ENCODE results near the gene MAP2K1.
A peak's percentile ranks its signal among the peaks of the same experiment; 100 is the strongest.
"Not testable (repeated sequence)": the region's sequence is repeated elsewhere in the genome, so short reads cannot be mapped to it uniquely, and the experiment has no call there.

MAP2K1 gene

DNA sequence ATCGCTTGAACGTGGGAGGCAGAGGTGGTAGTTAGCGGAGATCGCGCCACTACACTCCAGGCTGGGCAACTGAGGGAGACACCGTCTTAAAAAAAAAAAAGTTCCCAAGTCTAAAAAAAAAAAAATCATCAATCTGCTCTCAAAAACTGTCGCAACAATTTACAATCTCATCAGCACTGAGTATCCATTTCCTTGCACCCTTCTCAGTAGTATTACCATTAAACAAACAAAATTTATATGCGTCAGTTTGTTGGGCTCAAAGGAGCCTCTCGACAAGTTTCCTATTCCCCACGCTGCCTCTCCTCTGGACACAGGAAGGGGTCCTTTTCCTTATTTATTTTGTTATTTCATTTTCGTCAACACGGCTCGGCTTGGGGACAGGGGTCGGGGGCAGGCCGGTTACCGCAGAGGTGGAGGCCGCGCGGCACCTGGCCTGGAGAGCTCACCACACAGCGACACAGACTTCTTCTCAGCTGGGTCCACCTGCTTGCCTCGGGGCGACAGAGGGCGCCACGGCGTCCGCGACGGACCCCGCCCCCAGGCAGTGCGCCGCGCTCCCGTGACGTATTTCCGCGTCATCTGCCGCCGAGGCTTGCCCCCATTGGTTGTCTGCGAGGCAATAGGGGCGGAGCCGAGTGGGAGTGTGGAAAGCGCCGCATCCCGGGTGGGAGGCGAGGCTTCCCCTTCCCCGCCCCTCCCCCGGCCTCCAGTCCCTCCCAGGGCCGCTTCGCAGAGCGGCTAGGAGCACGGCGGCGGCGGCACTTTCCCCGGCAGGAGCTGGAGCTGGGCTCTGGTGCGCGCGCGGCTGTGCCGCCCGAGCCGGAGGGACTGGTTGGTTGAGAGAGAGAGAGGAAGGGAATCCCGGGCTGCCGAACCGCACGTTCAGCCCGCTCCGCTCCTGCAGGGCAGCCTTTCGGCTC is at the start of gene MAP2K1:
TSS of gene MAP2K1 (plus strand) at position 709 of the 920 bp plus-strand sequence. CDS start 436 bp downstream, outside the sequence.
- peak; percentile 97 for DNase-seq (ENCODE audit: low read depth, low spot score)

DNA sequence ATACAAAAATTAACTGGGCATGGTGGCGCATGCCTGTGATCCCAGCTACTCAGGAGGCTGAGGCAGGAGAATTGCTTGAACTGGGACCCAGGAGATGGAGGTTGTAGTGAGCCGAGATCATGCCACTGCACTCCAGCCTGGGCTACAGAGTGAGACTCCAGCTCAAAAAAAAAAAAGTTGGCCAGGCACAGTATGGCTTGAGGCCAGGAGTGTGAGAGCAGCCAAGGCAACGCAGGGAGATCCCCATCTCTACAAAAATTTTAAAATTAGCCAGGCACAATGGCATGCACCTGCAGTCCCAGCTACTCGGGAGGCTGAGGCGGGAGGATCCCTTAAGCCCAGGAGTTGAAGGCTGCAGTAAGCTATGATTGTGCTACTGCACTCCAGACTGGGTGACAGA is 38.2 kb upstream of the MAP2K1 start:
- DNase-seq (ENCODE audit: low read depth, low spot score) = not testable (repeated sequence)

DNA sequence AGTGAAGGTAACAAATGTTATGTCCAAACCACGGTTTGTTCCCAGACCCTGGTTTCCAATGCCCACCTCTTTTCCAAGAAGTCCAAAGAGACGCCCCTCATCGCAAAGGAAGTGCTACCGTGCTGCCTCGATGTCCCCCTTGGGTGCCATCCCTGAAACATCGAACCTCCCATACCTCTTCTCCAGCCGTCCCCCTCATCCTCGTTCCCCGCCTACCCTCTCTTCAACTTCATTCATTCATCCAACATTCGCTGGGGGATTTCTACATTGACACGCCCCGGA is 30.7 kb upstream of the MAP2K1 start:
- DNase-seq (ENCODE audit: low read depth, low spot score) = no peak

DNA sequence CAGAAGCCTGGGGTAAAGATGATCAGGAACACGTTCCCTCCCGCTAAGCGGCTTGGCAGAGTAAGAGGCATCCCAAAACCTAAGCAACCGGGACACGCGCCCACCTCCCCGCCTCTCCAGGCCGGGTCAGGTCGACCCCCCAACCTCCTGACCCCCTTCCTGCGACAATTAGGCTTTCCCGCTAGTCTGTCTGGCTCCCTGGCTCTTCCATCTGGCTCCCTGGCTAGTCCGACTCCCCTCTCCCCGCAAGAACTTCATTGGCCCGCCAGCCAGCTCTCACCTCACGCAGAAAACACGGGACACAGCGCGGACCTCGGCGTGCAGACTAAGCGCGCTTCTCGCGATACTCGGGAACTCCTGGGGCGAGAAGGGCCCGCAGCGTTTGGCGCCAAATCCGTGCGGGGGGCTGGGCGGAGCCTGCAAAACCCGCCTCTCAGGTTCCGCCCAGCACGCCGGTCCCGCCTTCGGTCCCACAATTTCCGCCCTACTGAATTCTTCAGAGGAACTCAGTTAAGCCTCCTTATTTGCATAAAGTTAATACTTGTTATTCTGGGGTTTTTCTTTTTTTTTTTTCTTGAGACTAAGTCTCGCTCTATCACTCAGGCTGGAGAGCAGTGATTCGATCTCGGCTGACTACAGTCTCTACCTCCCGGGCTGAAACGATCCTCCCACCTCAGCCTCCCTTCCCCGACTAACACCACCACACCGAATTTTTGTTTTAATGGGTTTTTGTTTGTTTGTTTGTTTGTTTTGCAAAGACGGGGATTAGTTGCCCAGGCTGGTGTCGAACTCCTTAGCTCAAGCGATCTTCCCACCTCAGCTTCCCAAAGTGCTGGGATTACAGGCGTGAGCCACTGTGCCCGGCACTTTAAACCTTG is 30.1 kb upstream of the MAP2K1 start, which contains the start of gene TIPIN:
TSS of gene TIPIN (minus strand) at position 327 of the 878 bp plus-strand sequence. CDS start 3,738 bp downstream, outside the sequence.
- DNase-seq (ENCODE audit: low read depth, low spot score) = peak; percentile 88

DNA sequence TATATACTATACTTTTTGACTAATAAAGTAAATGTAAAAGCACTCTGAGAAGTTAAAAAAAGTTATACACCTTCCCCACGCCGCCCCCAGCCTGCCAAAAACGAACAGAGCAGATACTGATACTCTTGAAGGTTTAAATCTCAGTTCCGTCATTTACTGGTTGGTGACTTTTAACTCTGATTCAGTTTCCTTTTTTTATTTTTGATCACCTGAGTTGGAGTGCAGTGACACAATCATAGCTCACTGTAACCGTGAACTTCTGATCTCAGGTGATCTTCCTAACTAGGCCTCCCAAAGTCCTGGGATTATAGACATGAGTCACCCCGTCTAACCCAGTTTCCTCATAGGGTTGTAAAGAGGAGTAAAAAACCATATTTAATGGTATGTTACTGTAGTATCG is 27.0 kb upstream of the MAP2K1 start:
- no peak for DNase-seq (ENCODE audit: low read depth, low spot score)

DNA sequence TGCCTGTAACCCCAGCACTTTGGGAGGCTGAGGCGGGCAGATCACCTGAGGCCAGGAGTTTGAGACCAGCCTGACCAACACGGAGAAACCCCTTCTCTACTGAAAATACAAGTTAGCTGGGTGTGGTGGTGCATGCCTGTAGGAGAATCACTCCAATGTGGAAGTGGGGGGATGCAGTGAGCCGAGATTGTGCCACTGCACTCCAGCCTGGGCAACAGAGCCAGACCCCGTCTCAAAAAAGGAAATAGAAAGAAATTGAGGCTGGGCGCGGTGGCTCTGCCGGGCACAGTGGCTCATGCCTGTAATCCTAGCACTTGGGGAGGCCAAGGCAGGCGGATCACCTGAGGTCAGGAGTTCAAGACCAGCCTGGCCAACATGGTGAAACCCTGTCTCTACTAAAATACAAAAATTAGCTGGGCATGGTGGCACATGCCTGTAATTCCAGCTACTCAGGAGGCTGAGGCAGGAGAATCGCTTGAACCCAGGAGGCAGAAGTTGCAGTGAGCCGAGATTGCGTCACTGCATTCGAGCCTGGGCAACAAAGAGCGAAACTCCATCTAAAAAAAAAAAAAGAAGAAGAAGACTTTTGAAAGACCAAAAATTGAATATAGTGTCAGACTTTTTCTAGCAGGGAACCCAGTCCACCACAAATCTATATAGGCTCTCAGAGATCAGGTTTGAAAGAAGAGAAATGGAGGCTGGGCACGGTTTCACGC is 24.8 kb upstream of the MAP2K1 start:
- not testable (repeated sequence) for DNase-seq (ENCODE audit: low read depth, low spot score)

DNA sequence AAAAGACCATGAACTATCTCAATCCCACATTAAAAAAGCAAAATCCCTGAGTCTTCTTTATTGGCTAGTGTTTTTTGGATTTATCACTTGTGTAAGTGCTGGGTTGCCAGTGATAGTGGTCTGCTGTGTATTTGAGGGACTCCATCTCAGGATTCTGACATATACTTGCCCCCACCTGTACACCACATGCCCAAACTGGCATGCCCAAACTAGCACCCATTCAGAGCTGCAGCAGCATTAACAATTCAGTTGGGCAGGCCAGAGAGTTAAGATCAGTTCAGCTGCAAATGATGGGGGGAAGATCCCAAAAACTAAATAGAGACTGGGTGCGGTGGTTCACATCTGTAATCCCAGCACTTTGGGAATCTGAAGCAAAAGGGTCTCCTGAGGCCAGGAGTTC is 23.9 kb upstream of the MAP2K1 start:
- no peak for DNase-seq (ENCODE audit: low read depth, low spot score)

DNA sequence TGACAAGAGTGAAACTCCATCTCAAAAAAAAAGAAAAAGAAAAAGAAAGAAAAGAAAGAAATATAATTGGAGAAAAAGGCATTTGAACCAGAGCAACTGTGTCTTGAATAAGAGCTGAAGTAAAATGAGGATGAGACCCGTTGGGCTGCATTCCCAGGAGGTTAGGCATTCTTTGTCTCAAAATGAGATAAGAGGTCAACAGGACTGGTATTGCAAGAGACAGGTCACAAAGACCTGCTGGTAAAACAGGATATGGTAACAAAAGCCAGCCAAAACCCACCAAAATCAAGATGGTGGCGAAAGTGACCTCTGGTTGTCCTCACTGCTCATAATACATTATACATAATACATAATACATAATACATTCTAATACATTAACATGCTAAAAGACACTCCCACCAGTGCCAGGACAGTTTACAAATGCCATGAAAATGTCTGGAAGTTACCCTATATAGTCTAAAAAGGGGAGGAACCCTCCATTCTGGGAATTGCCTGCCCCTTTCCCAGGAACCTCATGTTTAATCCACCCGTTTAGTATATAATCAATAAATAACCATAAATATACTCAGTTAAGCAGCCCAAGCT is 21.7 kb upstream of the MAP2K1 start:
- no peak for DNase-seq (ENCODE audit: low read depth, low spot score)

DNA sequence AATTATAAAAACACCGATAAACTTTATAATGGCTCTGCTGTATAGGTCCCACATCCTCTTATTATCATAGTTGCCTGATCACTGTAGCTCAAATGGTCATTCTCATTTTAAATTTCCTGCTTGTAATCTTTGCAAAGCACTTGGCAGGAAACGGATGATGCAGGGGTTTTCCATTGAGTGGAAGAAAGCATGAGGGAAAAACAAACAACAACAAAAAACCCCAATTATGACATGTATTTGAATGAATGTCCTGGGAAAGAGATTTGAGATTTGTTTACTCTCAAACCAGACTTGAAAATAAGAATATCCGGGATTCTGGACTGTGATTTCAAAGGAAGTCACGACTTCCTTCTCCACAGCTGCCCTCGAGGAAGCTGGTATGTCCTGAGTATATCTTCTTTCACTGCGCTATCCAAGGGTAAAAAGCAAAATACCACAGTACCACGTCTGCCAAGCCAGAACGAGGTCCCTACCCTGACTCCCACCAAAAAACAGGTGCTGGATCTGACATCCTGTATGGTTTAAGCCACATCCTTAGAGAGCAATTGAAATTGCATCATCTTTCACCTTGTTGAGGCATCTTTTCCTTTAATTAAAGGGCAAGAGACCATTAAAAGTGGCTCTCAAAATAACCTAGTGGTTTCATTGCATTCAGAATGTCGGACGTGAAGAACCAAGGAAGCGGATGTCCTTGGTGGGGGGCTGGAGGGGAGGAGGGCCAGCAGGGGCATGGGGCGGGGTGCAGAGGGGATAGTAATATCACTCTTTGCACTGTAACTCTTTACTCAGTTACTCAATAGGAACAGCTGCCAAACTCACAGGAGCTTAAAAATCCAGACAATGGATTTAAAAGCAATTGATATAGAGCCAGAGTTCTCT is 16.7 kb upstream of the MAP2K1 start:
- no peak for DNase-seq (ENCODE audit: low read depth, low spot score)

DNA sequence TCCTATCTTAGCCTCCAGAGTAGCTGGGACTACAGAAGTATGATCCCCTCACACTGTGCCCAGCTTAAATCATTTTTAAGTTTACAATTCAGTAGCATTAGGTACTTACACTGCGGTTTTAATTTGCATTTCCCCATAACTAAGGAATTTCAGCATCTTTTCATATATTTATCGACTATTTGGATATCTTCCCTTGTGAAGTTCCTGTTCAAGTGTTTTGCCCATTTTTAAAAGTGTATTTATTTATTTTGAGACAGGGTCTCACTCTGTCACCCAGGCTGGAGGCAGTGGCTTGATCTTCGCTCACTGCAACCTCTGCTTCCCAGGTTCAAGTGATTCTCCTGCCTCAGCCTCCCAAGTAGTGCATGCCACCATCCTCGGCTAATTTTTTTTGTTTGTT is 12.5 kb upstream of the MAP2K1 start:
- no peak for DNase-seq (ENCODE audit: low read depth, low spot score)

DNA sequence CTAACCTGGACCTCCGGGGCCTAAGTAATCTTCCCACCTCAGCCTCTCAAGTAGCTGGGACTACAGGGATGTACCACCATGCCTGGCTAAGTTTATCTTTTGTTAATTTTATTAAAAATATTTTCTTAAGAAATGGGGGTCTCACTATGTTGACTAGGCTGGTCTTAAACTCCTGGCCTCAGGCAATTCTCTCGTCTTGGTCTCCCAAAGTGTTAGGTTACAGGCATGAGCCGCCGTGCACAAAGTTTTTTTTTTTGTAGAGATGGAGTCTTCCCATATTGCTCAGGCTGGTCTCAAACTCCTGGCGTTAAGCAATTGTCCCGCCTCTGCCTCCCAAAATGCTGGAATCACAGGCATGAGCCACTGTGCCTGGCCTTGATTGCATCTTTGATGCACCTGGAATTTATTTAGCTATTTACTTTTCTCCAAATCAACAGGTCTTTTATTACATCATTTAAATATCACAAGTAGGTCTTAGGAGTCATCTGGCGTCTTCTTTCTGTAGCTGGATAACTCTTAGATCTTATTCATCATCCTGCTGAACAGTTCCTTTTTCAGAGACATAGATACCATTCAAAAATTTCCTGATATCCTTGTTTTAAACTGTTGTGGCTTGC is 7.8 kb upstream of the MAP2K1 start:
- no peak for DNase-seq (ENCODE audit: low read depth, low spot score)

DNA sequence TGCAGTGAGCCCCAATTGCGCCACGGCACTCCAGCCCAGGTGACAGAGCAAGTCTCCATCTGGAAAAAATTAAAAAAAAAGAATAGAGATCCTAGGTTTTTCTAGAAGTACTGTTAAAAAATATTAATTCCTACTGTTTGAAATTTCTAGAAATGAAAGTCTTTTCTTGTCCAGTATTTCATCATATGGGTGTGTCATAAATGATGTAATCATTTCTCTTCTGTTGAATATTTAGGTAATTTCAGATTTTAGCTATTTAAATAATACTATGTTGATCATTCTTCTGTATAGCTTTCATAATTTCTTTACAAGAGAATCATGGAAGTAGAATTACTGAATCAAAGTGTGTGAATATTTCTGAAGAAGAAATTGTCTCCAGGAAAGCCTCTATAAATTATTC is 5.3 kb upstream of the MAP2K1 start:
- not testable (repeated sequence) for DNase-seq (ENCODE audit: low read depth, low spot score)

DNA sequence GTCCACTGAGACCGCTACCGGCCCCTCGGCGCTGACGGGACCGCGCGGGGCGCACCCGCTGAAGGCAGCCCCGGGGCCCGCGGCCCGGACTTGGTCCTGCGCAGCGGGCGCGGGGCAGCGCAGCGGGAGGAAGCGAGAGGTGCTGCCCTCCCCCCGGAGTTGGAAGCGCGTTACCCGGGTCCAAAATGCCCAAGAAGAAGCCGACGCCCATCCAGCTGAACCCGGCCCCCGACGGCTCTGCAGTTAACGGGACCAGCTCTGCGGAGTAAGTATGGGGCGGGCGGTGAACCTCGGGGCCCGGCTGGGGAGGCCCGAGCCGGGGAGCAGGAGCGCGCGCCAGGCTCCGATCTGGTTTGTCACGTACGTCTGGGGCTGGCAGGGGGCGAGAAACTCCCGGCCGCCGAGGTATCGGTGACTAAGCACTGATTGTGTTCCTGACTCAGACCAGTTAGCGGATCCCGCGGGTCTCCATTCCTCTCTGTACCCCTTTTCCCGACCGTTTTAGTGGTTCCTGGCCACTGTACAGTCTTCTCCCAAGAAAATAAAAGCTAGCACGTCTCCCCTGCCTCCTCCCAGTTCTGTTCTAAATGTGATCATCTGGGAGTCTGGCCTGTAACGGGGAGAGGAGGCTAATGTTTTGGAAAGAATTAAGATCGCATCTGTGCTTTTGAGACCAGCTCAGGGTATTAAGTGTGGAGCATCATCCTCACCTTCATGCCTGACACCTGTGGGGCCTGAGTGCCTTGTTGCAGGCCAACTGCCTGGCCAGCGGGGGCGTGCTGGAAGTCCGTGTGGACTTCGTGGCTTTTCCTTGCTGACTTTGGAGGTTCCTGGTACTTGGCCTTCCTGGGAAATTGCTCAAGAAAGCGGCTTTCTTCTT is 691 bp downstream of the MAP2K1 start:
- DNase-seq (ENCODE audit: low read depth, low spot score) = peak; percentile 60

DNA sequence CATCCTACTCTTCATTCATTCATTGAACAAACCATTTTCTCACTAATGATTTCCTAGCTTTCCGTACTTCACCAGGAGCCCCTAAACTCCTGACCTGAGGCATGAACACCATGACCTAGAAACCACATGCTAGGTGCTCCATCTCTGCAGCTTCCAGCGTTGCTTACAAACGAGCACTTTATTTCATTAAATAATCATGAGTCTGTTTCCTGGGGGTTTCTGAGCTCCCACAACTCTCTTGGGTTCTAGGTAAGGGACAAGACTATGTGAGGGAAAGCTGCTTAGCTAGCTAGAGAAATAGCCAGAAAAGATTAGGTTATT is 1.3 kb downstream of the MAP2K1 start:
- DNase-seq (ENCODE audit: low read depth, low spot score) = no peak

DNA sequence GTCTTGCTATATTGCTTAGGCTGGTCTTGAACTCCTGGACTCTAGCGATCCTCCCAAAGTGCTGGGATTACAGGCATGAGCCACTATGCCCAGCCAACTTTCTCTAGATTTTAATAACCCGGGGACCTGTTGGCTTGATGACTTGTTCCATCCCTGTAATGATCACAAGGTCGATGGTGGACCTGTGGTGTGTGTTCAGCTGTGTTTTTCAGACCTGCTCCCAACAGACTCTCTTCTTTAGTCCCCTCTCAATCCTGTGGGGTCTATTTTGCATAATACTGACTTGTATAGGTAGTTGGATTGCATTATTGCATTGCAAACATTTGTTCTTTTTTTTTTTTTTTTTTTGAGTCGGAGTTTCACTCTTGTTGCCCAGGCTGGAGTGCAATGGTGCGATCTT is 1.9 kb downstream of the MAP2K1 start:
- no peak for DNase-seq (ENCODE audit: low read depth, low spot score)

DNA sequence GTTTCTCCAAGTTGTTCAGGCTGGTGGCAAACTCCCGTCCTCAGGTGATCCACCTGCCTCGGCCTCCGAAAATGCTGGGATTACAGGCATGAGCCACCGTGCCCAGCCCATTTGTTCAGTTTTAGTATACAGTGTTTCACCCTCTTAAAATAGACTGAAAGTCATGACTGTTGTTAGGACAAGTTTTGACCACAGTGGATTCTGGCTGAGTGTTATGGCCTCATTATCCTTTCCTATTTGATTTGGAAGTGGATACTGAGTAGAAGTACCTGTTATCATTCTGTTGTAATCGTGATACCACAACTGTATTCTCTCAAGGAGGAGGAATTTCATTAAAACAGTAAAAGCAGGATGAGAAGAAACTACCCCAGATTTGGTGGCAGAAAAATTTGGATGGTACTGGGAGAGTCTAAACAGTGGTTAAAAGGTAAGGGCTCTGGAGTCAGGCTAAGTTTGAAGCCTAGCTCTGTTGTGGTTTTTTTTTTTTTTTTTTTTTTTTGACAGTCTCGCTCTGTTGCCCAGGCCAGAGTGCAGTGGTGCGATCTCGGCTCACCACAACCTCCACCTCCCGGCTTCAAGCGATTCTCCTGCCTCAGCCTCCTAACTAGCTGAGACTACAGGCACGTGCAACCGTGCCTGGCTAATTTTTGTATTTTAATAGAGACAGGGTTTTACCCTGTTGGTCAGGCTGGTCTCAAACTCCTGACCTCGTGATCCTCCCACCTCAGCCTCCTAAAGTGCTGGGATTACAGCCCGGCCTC is 2.6 kb downstream of the MAP2K1 start:
- DNase-seq (ENCODE audit: low read depth, low spot score) = no peak

DNA sequence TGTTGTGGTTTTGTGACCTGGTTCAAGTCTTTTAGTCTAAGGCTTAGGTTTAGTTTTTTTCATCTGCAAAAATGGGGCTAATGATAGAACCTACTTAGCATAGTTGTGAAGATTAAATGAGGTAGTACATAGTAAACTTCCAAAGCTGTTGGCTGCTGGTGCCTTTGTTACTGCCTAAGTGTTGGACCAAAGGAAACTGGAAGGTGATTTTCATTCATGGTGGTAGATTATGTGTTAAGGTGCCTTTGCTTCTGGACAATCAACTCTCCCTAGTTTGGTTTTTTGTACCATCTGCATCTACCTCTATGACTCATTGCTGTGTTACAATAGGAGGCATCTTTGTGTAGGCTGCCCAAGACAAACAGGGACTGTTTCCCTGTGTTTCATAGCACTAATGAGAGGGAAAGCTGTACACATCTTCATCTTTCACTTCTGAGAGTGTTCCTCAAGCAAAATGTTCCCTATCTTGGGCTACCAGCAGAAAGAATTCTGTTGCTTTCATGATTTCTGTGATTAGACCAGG is 3.2 kb downstream of the MAP2K1 start:
- DNase-seq (ENCODE audit: low read depth, low spot score) = no peak

DNA sequence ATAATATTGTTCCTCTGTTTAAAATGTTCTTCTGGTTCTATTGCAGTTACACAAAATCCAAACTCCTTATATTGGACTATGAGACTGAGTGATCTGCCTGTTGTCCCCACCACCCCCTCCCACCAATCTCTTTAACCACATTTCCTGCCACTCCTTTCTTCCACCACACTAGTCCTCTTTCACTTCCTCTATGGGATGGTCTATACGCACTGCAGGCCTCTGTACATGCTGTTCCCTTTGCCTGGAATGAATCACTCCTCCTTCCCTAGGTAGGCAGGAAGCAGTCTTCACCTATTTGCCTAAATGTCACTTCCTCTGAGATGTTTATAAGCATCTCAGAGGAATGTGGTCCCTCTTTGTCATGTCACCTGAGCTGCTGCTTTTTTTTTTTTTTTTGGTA is 4.0 kb downstream of the MAP2K1 start:
- no peak for DNase-seq (ENCODE audit: low read depth, low spot score)

Measured in activated naive CD8-positive, alpha-beta T cell treated with anti-CD3 and anti-CD28 coated beads, Interleukin-2, amount 50 U/mL, for 16 hours (primary cell).